ENCODE measurements around the gene TUBB6. TPM values are rescaled to one million over a fixed set of nuclear protein-coding genes. Genes with fewer than 3 reads are reported as not detected.

Gene TUBB6
- total and polyA plus RNA-seq, 2 experiments from 2014 or later, result 148 to 329 TPM

DNA sequence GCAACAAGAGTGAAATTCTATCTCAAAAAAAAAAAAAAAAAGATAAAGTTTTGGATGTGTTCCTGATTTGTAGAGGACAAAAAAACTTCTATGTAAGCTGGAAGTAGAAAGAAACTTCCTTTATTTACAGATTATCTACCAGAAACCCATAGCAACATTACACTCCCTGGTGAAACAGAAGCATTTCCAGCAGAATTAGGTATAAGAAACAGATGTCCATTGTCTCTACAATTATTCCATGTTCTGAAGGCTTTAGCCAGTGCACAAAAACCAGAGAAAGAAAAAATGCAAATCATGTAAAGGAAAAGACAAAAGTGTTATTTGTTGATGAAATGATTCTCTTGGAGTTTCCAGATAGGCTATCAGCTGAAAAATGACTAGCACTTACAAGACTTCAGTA, 4.9 kb downstream of the TUBB6 start (continued):
- TF ChIP-seq, protein P1, sequence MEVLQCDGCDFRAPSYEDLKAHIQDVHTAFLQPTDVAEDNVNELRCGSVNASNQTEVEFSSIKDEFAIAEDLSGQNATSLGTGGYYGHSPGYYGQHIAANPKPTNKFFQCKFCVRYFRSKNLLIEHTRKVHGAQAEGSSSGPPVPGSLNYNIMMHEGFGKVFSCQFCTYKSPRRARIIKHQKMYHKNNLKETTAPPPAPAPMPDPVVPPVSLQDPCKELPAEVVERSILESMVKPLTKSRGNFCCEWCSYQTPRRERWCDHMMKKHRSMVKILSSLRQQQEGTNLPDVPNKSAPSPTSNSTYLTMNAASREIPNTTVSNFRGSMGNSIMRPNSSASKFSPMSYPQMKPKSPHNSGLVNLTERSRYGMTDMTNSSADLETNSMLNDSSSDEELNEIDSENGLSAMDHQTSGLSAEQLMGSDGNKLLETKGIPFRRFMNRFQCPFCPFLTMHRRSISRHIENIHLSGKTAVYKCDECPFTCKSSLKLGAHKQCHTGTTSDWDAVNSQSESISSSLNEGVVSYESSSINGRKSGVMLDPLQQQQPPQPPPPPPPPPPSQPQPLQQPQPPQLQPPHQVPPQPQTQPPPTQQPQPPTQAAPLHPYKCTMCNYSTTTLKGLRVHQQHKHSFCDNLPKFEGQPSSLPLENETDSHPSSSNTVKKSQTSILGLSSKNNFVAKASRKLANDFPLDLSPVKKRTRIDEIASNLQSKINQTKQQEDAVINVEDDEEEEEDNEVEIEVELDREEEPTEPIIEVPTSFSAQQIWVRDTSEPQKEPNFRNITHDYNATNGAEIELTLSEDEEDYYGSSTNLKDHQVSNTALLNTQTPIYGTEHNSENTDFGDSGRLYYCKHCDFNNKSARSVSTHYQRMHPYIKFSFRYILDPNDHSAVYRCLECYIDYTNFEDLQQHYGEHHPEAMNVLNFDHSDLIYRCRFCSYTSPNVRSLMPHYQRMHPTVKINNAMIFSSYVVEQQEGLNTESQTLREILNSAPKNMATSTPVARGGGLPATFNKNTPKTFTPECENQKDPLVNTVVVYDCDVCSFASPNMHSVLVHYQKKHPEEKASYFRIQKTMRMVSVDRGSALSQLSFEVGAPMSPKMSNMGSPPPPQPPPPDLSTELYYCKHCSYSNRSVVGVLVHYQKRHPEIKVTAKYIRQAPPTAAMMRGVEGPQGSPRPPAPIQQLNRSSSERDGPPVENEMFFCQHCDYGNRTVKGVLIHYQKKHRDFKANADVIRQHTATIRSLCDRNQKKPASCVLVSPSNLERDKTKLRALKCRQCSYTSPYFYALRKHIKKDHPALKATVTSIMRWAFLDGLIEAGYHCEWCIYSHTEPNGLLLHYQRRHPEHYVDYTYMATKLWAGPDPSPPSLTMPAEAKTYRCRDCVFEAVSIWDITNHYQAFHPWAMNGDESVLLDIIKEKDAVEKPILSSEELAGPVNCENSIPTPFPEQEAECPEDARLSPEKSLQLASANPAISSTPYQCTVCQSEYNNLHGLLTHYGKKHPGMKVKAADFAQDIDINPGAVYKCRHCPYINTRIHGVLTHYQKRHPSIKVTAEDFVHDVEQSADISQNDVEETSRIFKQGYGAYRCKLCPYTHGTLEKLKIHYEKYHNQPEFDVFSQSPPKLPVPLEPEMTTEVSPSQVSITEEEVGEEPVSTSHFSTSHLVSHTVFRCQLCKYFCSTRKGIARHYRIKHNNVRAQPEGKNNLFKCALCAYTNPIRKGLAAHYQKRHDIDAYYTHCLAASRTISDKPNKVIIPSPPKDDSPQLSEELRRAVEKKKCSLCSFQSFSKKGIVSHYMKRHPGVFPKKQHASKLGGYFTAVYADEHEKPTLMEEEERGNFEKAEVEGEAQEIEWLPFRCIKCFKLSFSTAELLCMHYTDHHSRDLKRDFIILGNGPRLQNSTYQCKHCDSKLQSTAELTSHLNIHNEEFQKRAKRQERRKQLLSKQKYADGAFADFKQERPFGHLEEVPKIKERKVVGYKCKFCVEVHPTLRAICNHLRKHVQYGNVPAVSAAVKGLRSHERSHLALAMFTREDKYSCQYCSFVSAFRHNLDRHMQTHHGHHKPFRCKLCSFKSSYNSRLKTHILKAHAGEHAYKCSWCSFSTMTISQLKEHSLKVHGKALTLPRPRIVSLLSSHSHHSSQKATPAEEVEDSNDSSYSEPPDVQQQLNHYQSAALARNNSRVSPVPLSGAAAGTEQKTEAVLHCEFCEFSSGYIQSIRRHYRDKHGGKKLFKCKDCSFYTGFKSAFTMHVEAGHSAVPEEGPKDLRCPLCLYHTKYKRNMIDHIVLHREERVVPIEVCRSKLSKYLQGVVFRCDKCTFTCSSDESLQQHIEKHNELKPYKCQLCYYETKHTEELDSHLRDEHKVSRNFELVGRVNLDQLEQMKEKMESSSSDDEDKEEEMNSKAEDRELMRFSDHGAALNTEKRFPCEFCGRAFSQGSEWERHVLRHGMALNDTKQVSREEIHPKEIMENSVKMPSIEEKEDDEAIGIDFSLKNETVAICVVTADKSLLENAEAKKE (CRISPR knock-in tag; IDR thresholded peaks at IDR 0.05), result no peak
- no peak for TF ChIP-seq JUNB (IDR thresholded peaks at IDR 0.05; ENCODE audit: unreplicated experiment)
- no peak for TF ChIP-seq STAT1 (IDR thresholded peaks at IDR 0.05; ENCODE audit: unreplicated experiment)
- TF ChIP-seq POLR2AphosphoS5 (IDR thresholded peaks at IDR 0.05; ENCODE audit: low read depth), result no peak
- TF ChIP-seq CREB1 (CRISPR knock-in tag; IDR thresholded peaks at IDR 0.05; ENCODE audit: low read depth), result no peak
- TF ChIP-seq ZNF331 (CRISPR knock-in tag; IDR thresholded peaks at IDR 0.05; ENCODE audit: low read depth), result no peak
- TF ChIP-seq, protein P2, sequence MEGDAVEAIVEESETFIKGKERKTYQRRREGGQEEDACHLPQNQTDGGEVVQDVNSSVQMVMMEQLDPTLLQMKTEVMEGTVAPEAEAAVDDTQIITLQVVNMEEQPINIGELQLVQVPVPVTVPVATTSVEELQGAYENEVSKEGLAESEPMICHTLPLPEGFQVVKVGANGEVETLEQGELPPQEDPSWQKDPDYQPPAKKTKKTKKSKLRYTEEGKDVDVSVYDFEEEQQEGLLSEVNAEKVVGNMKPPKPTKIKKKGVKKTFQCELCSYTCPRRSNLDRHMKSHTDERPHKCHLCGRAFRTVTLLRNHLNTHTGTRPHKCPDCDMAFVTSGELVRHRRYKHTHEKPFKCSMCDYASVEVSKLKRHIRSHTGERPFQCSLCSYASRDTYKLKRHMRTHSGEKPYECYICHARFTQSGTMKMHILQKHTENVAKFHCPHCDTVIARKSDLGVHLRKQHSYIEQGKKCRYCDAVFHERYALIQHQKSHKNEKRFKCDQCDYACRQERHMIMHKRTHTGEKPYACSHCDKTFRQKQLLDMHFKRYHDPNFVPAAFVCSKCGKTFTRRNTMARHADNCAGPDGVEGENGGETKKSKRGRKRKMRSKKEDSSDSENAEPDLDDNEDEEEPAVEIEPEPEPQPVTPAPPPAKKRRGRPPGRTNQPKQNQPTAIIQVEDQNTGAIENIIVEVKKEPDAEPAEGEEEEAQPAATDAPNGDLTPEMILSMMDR (conservative IDR thresholded peaks at IDR 0.05; ENCODE audit: low read depth in 2 of 2), result no peak
- TF ChIP-seq EZH2 (IDR thresholded peaks at IDR 0.05; ENCODE audit: low read depth, unreplicated experiment), result no peak
- TF ChIP-seq NANOG (IDR thresholded peaks at IDR 0.05; ENCODE audit: borderline replicate concordance), result no peak
